H1 (cell line): ENCODE results near the gene TMPRSS11B.

Source experiments
- CBX5 ChIP-seq: fragments of 300-800, 300-1000 bp; sonication (generic); IDR thresholded peaks from 2 replicates; pipeline ENCODE4 v1.7.1; 2016; ENCODE audit warnings: antibody characterized with exemption, low read length, low read depth
- CBX8 ChIP-seq: fragments of 300-800, 300-1000 bp; sonication (generic); IDR thresholded peaks from 2 replicates; pipeline ENCODE4 v1.7.1; 2016; ENCODE audit warnings: low read depth, low read length, borderline replicate concordance
- CREB1 ChIP-seq: IDR thresholded peaks from 2 replicates; pipeline ENCODE4 v1.6.1; 2012; ENCODE audit warnings: inconsistent platforms
- EP300 ChIP-seq, 2 experiments: IDR thresholded peaks; 1 replicate in 1 of 2; 2 replicates in 1 of 2; pipeline ENCODE4 v1.6.1; 2011 to 2012; ENCODE audit warnings: low read depth in 2 of 2, low read length in 2 of 2, mild to moderate bottlenecking in 2 of 2, borderline replicate concordance in 1 of 2, inconsistent platforms in 1 of 2, moderate library complexity in 1 of 2
- HDAC6 ChIP-seq: IDR thresholded peaks from one replicate; pipeline ENCODE4 v1.7.1; 2012; ENCODE audit warnings: low read depth, mild to moderate bottlenecking, inconsistent platforms, low read length, moderate library complexity
- POLR2A ChIP-seq, 2 experiments: IDR thresholded peaks; 1 replicate in 1 of 2; 2 replicates in 1 of 2; pipeline ENCODE4 v1.6.1; 2011; ENCODE audit warnings: low read depth in 2 of 2, low read length in 2 of 2, mild to moderate bottlenecking in 2 of 2; ENCODE audit errors: control extremely low read depth in 1 of 2
- POLR2AphosphoS5 ChIP-seq: IDR thresholded peaks from 2 replicates; pipeline ENCODE4 v1.6.1; 2011; ENCODE audit warnings: low read depth, low read length
- TAF7 ChIP-seq: optimal IDR thresholded peaks from 2 replicates; pipeline ENCODE3; 2011; ENCODE audit warnings: low read depth, mild to moderate bottlenecking, inconsistent platforms, low read length, moderate library complexity, borderline replicate concordance
- YY1 ChIP-seq: IDR thresholded peaks from 2 replicates; pipeline ENCODE4 v1.6.1; 2011; ENCODE audit warnings: low read depth, mild to moderate bottlenecking, low read length

DNA sequence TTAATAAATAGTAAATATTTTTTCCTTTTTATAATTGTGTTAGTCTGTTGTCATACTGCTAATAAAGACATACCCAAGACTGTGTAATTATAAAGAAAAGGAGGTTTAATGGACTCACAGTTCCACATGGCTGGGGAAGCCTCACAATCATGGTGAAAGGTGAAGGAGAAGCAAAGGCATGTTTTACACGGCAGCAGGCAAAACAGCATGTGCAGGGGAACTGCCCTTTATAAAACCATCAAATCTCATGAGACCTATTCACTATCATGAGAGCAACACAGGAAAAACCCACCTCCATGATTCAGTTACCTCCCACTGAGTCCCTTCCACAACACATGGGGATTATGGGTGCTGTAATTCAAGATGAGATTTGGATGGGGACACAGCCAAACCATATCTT, 45.8 kb upstream of the TMPRSS11B start:
- no peak for TF ChIP-seq TAF7
- TF ChIP-seq HDAC6 = no peak
- no peak for TF ChIP-seq CBX5
- TF ChIP-seq EP300 (IDR thresholded peaks at IDR 0.05; ENCODE audit: borderline replicate concordance in 1 of 2, low read depth in 2 of 2, low read length in 2 of 2) = no peak
- no peak for TF ChIP-seq CBX8
- no peak for TF ChIP-seq YY1
- no peak for TF ChIP-seq CREB1
- no peak for TF ChIP-seq POLR2AphosphoS5
- TF ChIP-seq POLR2A (IDR thresholded peaks at IDR 0.05; ENCODE audit: control extremely low read depth in 1 of 2, low read depth in 2 of 2, low read length in 2 of 2) = no peak
